Measurements from ENCODE around the gene STXBP2.

DNA sequence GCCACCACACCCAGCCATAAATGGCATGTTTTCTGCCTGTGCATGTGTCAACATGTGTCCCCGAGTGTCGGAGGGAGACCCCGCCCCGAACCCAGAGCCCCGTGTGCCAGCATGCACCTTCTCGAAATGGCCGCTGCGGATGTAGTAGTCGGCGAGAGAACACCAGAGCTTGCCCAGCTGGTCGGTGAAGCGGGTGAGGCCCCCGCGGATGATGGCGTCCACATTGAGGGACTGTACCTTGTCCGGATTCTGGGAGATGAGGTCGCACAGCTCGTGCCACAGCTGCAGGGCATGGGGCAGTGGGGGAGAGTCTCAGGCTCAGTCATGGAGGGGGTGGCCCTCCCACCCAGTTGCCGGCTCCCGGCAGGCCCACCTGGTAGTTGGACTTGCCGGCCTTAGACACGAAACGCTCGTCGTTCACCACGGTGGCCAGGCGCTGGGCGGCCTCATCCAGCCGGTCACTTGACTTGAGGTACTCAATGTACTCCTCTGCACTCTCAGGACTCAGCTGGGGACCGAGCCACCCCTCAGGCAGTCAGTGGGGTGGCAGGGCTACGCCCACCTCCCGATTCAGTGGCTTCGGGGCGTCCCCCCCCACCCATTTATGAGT lies 11.0 kb upstream of the STXBP2 start:
- no peak for TF ChIP-seq CTCF (IDR thresholded peaks at IDR 0.05)
- no peak for TF ChIP-seq POLR2A (IDR thresholded peaks at IDR 0.05)

Measured in thyroid gland (tissue), 4 donors.